ENCODE measurements around the gene PACSIN3.

PACSIN3 gene

GRCh38 chr11:47132981-47133380 lies 53.3 kb downstream of the PACSIN3 start:
- TF ChIP-seq CTCF (conservative IDR thresholded peaks at IDR 0.05; ENCODE audit: low read length) = no peak
- no peak for DNase-seq (ENCODE audit: low read depth)
- no peak overlapping the region for H3K4me3 ChIP-seq (ENCODE audit: low read length)

DNA sequence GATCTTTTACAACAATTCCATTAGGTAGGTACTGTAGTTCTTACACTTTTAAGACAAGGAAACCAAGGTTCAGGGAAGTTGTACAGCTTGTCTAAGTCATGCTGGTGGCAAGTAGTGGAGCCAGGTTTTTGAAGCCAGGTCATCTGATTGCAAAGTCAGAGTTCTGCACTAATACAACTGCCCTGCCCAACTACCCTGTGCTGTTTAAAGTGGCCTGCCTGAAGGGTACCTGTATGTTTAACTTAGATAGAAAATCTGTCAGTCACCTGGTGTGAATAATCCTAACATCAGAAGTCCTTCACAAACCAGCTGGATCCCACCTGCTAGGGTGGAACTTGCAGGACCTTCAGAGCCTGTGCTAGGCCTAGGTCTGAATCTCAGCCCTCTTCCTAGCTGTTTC lies 53.7 kb downstream of the PACSIN3 start:
- no peak overlapping the region for H3K4me3 ChIP-seq (ENCODE audit: low read length)
- TF ChIP-seq CTCF (conservative IDR thresholded peaks at IDR 0.05; ENCODE audit: low read length) = no peak
- no peak for DNase-seq (ENCODE audit: low read depth)

GRCh38 chr11:47131136-47131535 lies 55.1 kb downstream of the PACSIN3 start:
- H3K4me3 ChIP-seq (ENCODE audit: low read length) = no peak overlapping the region
- no peak for TF ChIP-seq CTCF (conservative IDR thresholded peaks at IDR 0.05; ENCODE audit: low read length)
- DNase-seq (ENCODE audit: low read depth) = no peak

DNA sequence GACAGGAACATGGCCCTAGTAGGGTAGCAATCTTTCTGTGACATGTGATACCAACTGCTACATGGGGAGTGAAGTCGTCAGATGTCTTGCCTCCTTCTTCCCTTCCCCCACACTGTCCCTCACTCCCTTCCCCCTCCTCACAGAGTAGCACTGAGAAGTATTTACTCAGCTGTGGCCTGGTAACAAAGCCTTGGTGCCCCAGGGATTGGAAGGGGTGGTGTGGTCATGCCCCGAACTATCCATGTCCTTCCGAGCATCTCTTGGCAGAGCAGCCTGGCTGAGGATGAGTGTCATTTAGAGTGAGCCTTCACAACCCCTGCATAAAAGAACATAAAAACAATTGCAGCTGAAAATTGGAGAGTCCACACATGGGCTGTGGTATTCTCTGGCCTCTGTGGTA lies 55.7 kb downstream of the PACSIN3 start:
- no peak for TF ChIP-seq CTCF (conservative IDR thresholded peaks at IDR 0.05; ENCODE audit: low read length)
- no peak for DNase-seq (ENCODE audit: low read depth)
- no peak overlapping the region for H3K4me3 ChIP-seq (ENCODE audit: low read length)

Measured in AG10803 (cell line).